ENCODE results near the gene CTNNA3.

Gene CTNNA3

DNA sequence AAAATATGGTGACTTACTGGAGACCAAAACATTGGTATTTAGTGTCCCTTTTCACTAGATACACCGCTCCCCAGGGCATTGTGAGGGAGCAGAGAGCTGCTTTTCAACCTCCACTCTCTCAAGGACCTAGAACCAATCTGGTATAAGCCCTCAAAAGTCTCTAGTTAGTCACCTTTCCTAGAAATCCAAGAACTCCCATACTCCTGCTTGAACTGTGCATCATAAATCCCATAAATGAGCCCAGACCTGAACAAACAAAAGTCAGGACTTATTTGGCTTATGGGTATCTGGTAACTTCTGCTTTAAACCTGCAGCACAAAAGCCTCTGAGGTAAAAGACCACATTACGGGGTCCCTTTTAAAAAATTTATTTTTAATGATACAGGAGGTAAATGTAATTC is 1373.2 kb downstream of the CTNNA3 start:
- no peak for DNase-seq

DNA sequence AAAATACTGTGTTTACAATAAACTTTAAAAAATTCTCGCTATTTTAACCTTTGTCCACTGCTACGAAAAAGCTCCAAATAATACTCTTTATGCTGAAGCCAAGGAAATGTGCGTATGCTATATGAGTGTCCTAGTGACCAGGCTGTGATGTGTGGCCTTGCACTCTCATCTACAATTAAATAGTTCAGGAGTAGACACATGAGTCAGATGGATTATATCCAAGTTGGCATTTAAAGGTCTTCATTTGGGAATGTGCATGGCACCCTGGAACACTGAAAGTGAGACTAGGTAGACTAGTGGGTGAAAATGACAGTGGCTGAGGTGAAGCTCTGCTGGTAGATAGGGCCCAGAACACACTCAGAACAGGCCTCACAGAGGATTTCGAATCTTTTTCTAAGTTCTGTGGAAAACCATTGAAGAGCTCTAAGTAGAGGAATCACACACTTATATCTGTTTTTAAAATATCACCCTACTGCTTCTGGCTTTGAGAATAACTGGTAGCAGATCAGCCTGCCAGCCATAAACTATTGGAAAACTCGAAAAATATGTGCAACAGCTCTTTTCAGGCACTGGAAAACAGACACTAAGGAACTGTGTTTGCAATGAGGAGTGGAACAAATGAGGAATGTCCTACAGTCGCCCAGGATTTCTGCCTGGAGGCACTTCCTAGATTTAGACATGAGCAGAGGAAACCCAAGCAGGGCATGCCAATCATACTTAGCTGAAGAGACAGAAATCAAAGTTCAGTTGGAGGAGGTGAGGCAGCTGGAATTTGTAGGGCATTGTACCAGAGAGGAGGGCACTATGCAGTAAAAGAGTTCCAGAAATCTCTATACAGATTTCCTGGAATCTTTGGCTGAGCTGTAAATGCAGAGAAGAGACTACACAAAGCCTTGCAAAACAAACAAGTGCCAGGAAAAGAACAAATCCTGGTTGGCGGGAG is 1374.0 kb downstream of the CTNNA3 start:
- DNase-seq, result no peak

DNA sequence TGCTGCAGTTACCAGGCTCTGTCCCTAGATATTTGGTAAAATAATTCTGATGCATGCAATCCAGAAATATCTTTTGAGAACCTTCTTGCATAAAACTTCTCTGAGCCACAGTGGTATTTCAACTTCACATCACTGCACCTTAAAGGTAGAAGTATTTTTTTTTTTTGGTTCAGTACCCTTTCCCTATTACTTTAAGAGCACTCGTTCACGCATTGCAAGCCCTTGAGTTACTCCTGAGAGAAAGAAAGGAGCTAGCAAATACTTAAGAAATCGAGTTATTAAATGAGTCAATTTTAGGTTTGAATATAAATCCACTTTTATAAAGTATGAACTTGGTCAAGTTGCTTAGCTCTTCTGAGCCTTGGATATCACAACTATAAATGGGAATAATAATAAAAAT is 1377.2 kb downstream of the CTNNA3 start:
- no peak for DNase-seq

DNA sequence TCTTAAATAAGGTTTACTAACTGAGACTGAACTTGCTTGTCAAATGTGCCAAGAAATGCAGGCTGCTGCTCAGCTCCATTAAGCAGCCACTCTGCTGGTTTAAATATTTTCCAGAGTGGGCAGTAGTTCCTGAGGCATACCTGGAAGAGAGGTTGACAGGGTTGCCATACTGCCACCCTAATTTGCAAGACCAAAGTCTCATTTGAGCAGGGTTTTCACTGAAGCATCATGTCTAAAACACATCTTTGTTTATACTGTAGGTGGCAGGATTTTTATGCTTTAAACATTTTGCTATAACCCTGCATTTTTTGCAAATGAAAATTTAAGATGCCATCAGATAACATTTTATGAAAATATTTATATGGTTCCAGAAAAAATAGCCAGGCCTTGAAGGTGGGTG is 1388.2 kb downstream of the CTNNA3 start:
- no peak for DNase-seq

DNA sequence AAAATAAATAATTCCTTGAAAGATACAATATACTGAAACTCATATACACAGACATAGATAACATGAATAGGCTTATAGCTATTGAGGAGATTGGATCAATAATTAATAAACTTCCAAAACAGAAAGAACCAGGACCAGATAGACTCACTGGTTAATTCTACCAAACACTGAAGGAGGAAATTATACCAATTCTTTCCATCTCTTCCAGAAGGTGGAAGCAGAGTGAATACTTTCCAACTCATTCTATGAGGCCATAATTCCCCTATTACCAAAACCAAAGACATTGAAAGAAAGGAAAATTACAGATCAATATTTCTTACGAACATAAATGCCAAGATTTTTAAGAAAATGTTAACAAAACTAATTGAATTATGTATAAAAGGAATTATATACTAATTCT is 1394.9 kb downstream of the CTNNA3 start:
- no peak for DNase-seq

DNA sequence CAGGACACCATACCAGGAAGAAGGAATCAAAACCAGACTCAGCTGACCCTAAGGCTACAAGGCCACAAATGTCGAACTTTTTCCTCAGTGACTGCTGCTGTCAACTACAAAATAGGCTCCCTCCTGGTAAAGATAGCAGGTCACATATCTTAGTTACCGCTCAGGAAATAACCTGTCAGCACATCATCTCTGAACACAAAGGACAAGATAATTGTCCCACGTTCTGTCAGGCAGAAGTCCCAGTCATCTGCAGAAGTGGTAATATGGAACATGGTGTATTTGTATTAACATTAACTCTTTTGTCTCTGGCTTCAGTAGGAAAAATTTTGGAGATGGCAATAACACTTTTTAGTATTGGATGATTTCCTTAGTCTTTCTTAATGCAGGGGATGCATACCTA is 1400.4 kb downstream of the CTNNA3 start:
- no peak for DNase-seq

DNA sequence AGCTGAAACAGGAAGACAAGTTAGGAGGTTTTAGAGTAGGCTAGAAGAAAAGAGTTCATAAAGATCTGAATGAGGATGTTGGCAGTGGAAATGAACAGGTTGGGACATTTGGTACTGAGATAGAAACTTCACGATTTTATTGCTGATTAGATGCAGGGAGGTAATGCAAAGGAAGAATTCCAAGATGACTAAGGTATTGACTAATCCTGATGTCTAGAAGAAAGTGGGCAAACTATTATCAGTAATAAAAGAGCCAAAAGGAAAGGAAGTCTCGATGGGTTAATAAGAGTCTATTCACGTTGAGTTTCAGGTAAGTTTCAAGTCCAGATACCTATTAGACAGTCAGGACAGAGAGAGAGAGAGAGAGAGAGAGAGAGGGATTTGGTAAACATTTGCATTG is 1401.5 kb downstream of the CTNNA3 start:
- DNase-seq, result no peak

DNA sequence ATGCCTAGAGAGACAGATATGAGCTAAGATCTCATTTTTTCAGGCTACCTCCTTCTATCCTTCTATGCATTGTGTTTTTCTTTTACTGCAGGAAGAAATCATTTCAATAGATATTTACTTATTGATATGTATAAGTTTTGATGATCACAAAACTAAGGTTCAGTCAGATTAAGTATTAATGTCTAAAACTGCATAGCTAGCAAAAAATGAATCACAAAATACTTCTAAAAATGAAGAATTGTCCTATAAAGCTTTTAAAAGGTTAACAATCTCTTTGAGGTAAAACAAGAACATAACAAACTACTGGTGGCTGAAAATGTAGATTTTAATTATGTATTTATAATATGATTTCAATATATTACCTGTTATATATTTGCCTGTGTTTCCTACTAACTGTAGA is 1403.1 kb downstream of the CTNNA3 start:
- DNase-seq, result no peak

DNA sequence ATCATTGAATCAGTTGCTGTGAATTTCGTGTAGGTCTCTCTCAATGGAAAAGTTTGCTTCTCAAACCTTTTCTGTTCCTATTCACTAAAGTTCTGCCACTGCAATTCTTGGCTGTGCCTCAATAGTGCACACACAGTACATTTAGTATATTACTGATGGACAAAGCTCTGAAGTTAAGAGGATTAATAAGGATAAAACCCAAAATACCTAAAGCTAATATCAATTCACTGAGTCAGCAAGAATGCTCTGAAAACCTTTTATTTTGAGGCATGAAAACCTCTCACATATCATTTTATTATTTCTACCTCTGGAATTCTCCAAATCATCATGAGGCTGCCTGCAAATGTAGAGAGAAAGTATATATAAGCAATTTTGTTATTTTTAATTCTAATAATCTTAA is 1403.5 kb downstream of the CTNNA3 start:
- no peak for DNase-seq

DNA sequence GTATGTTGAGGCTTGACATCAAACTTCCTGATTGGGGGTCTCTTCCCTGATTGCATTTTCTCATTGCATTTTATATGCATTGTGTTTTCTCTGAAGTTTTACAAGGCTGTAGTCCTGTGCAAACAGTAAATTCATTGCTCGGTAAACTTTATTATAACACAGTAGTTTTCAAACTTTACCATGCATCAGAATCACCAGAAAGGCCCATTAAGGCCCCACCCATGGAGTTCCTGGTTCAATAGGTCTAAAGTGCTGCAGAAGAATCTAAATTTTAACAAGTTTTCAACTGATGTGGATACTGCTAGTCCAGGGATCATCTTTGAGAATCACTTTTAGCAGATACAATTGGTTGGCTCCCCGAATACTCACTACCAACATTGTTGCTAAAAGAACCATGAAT is 1404.9 kb downstream of the CTNNA3 start:
- DNase-seq, result no peak

DNA sequence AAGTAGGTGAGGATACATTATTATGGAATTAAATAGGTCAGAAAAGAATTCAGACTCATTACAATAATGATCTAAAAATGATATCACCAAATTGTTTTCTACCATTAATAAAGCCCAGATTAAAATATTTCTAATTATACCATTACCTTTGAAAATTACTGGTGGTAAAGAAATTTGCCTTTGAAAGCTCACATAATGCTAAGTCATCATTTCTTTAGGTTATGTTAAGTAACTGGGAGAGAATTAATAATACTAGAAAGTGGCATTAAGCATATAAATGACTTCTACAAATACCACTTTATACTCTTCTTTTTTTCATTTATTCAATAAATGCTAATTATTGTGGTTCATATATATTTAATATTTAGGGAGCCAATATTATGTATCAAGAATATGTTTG is 1411.4 kb downstream of the CTNNA3 start:
- DNase-seq, result no peak

DNA sequence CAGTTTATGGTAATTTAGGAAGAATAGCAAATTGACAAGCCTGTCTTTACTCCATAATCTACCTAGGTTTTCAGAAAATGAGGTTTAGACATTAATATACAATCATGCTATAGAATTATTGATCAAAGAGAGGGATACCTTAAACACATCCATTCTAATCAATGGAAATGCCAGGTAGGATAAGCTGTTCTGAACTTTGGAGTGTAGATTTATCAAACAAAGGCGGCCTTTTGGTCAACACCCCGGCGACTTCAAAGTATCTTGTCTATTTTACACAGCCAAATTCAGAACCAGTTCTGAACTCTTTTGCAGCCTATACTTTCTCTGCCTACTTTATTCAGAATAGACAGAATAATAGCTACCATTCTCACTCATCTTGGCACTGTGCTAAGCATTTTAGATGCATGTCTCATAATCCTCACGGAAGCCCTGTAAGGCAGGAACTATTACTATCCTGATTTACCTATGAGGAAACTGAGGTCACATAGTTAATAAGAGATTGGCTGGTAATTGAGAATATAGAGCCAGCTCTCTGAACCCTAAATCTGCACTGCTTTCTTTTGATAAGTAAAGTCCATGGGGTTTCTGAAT is 1412.0 kb downstream of the CTNNA3 start:
- DNase-seq, result no peak

DNA sequence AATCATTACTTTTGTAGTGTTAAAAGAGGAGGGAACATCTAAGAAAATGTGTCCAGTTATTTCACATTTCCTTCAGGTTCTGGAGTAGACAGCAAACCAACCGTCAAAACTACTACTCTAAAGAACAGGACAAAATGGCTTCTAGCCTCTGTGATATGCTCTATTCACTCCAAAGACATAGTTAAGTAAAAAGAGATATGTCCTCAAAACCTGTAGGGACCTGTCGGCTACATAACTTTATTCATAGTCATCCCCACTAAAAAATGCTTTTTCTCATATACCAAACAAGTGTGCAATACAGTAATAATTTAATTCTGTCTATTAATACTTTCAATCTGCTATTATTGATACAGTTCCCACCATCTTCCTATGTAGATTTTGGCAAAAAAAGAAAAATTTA is 1412.9 kb downstream of the CTNNA3 start:
- DNase-seq, result no peak

DNA sequence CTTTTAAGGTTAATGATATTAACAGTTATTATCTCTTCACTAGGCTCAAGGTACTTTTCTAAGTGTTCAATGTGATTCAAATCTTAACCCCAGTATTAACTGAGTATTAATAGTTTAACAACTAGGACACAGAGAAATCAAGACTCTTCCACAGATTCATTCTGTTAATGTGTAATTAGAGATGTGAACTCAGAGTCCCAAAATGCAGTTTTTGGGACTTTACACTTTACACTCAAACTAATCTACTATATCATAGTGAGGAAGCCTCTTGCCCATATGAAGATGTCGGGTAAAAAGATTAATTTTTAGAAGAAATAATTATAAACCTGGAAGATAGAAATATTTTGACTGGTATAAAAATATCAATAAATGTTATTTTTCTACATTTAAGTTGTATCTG is 1414.7 kb downstream of the CTNNA3 start:
- DNase-seq, result no peak

DNA sequence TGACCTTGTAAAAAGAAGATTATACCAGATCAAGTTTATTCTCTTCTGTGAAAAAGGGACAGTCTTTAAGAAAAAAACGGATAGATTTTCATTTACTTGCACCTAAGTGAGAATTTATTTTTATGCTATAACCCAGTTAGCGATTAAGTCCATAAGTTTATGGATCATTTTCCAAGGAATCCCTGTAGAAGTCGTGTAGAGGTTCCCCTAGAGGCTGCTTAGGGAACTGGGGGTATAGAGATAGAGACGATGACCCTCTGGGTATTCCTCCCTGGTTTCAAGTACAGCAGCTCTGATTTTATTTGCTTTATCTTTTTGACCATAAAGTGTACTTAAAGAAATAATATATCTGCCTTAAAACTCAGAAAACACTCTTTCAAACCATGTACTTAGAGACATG is 1418.5 kb downstream of the CTNNA3 start:
- DNase-seq, result no peak

DNA sequence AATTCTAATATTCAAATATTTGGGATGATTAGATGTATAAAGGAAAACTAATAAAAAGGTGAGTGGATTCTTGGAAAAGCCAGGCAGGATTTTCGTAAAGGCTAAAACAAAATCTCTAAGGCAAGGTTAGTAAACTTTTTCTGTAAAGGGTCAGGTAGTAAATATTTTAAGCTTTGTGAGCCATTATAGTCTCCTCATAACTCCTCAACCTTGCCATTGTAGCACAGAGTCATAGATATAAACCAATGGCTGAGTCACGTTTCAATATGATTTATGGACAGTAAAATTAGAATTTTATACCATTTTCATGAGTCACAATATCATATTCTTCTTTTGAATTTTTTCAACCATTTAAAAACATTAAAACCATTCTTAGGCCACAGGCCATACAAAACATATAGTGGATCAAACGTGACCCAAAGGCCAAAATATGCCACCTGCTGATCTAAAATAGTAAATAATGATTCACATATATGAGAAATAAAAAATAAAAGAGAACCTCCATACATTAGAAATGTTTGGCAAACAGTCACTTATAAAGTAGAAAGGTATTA is 1422.0 kb downstream of the CTNNA3 start:
- no peak for DNase-seq

DNA sequence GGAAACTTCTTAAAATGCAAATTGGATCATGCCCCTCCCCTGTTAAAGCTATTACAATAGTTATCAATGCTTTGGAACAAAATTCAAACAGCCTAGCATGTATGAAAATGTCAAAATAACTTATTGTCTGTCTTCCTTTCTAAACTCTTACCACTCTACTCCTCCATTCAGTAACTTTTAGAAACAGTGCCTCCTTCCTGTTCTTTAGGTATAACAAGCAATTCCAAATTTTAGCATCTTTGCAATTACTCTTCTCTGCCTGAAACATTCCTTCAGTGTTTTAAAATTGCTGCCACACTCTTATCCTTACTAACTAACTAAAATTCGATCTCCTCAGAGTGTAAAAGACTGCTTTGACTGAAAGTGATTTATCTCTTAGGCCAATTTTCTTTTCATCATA is 1430.6 kb downstream of the CTNNA3 start:
- no peak for DNase-seq

DNA sequence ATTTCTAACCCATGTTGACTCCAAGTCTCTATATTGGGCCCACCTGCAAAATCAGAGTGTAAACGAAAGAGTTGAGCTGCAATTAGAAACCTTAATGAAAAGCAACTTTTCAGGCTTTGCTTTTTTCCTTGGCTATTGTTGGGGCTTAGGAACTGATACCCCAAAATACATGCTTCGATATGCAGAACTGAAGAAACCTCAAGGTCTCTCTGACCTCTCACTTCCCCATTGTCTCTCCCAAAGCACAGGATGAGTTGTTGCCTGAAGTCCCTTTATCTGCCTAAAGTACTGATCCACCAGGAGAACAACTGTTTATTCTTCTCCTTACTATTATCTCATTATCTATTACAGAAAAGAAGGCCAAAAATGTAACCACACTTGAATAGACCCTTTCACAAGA is 1436.2 kb downstream of the CTNNA3 start:
- DNase-seq, result no peak

DNA sequence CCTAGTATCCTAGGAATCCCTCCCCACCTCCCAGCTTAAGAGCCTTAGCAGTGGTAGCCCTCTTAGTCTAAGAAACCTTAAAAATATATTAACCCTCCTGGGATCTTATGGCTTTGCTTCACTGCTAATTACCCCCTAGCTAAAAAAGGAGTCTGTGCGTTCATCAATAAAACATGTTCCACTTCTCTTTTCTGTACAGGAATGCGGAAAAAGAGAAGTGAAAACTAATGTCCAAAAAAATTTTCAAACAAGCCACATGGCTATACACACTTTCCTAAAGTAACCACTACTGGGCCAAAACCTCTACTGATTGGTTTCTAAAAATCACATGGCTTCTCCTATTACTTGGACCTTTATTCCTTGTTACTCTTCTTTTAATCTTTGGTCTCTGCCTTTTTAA is 1437.3 kb downstream of the CTNNA3 start:
- DNase-seq, result no peak

DNA sequence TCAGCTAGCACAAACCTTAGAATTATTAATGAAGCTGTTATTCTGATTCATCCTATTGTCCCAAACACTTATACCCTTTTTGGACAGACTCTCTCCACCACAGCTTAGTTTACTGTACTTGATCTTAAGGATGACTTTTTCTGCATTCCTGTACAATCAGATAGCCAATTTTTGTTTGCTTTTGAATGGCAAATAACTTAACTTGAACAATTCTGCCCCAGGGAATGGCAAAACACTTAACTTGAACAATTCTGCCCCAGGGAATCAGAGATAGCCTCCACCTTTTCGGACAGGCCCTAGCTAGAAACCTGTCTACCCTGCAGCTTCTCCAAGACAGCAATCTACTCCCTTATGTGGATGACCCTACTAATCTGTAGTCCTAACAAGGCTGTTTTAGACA is 1438.2 kb downstream of the CTNNA3 start:
- no peak for DNase-seq

DNA sequence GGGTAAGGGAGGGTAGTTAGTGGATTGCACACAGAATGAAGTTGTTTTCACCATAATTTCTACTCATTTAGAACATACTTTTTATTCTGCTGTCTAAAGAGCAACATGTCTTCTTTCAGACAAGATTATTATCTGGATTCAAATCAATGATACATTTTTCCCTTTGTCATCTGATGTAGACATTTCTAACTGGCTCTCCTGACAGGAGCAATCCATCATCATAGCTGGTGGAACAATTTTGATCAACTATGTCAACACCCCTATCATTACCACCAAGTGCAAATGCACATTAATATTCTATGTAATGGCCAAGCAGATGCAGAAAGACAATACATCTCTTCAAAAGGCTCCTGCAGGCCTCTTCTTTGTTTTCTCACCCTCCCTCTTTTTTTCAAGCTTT is 1443.0 kb downstream of the CTNNA3 start:
- no peak for DNase-seq

DNA sequence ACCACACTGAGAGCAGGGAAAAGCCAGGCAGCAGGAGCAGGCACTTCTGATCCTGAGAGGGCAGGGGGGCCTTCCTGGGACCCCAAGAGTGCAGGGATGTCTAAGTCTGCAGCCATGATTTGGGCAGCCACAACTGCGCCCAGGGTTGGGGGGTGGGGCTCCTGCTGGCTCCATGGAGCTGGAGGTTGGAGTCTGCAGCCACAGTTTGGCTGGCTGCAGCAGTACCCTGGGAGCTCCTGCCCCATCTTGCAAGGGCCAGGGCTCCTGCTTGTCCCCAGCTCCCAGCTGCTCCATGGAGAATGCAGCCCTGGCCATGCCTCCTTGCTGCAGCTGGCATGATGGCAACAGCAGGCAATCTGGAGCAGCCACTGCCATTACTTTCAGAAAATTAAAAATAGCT is 1449.8 kb downstream of the CTNNA3 start:
- DNase-seq, result no peak

DNA sequence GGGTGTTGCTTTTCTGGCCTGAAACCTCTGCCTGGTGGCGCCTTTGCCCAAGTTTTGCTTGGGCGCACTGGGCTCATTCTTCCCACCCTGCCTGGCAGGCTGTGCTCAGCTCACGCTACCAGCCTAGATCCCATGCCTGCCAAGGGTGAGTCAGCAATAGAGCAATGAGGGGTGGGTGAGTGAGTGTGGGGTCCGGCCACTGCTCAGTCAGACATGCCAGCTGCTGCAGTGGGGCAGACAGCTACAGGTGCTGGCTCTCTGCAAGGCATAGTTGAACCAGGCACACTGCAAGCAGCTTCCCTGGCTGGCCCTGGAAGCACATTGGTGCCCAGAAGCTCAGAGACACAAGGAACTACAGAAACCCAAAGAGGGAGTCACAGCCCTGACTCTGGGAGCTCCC is 1451.0 kb downstream of the CTNNA3 start:
- DNase-seq, result no peak

DNA sequence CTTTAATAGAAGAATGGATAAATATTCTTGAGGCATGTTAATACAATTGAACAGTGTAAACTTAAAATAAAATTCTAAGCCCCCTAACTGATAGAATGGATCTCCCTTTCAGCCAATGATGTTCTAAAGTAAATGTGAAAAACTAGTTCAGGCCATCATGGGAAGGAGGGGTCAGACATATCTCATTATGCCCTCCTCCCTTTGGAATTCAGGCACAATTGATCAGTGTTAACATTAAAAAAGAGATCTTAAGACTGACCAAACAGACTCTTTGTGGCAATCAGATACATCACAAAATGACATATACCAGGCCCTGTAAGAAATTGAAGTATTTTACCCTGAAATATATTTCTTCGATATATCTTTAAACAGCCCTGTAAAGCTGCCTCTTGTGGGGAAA is 1453.1 kb downstream of the CTNNA3 start:
- DNase-seq, result no peak

DNA sequence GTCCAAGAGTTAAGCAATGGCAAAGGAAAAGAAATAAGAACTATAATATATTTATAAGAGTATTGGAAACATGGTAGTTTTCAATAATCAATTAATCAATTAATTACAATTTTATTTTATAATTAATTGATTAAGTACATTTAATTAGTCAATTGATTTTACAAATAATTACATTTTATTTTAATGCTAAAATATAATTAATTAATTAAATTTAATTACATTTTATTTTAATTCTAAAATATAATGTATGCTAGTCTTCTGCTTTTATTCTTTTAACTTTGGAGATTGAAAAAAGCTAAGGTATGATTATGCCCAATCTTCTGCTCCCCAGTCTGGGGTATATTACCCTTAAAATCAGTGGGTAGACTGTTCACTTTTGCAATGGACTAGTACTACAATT is 1456.9 kb downstream of the CTNNA3 start:
- no peak for DNase-seq
